ENCODE data around the gene STEAP1B.

DNA sequence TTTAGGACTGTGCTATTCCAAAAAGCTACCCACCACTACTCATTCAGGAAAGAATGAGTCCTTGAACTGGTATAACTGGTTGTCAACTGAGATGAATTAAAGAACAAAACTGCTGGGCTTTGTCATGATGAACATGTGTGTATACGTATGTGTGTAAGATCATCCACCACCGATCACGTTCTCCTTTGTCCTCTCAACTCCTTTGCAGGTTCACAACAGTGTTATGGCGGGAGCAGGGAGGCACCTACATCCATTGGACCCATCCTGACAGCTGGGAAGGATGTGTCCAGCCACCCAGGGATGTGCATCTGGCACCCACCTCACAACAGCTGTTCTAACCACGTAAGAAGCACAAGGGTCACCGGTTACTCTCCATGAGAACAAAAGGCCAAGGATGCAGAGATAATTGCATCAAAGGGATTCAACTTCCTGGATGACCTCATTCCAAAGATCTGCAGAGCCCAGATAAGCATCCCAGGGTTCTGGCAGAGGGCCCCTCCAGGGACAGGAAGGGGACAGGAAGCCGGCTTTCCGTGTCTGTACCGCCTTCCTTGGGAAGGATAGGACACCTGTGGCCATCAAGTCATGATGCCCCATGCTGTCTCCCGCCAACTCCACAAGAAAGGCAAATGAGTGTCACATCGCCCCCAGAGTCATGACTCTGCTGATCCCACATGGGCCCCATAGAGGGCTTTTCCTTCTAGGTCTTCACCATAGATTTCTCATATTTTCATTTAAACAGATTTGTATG is 66.1 kb downstream of the STEAP1B start:
- TF ChIP-seq, protein P1, sequence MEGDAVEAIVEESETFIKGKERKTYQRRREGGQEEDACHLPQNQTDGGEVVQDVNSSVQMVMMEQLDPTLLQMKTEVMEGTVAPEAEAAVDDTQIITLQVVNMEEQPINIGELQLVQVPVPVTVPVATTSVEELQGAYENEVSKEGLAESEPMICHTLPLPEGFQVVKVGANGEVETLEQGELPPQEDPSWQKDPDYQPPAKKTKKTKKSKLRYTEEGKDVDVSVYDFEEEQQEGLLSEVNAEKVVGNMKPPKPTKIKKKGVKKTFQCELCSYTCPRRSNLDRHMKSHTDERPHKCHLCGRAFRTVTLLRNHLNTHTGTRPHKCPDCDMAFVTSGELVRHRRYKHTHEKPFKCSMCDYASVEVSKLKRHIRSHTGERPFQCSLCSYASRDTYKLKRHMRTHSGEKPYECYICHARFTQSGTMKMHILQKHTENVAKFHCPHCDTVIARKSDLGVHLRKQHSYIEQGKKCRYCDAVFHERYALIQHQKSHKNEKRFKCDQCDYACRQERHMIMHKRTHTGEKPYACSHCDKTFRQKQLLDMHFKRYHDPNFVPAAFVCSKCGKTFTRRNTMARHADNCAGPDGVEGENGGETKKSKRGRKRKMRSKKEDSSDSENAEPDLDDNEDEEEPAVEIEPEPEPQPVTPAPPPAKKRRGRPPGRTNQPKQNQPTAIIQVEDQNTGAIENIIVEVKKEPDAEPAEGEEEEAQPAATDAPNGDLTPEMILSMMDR (IDR thresholded peaks at IDR 0.05) = no peak
- TF ChIP-seq POLR2A (IDR thresholded peaks at IDR 0.05) (no peak), EP300 (IDR thresholded peaks at IDR 0.05) (no peak)
